Suppressor macrophage treated with lipopolysaccharide for 1 hour (primary cell): ENCODE results near the gene MGMT.

Experiments used
- DNase-seq, 3 donors: peaks; one replicate each; pipeline ENCODE4 v3.0.0-alpha.2; 2020 to 2022

Gene MGMT

DNA sequence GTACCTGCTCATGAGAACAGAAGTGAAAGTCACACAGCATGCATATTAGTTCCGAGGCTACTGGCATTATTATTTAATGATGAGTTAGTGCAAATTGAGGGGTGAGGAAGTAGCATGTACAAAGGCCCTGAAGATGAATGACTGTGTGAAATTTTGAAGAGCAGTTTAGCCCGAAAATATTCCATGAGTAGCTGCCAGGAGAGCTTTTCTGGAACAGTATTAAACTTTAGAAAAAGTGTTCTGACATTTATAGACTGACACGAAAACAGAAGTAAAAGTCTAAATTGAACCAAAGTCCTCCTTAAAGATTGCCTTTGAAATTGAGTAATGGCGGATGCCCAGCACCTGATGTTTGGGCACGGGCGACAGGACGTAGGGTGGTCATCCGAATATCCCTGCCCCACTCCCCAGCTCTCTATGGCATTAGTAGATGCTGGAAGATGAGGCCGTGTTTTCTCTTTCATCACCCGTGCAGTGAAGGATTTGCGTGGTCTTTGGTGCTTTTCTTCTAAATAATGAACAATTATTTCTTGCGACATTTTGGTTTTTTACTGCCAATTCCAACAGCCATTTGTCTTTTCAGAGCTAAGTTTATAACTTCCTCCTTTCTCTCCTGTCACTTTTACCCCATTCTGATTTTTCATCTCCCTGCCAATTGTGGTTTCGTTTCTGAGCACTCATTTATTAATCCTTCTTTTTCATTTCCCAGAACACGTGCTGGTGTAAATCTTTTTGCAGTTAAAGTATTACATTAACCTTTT lies 192.6 kb downstream of the MGMT start:
- DNase-seq = peak; percentile 10 to 26 (median 14)

DNA sequence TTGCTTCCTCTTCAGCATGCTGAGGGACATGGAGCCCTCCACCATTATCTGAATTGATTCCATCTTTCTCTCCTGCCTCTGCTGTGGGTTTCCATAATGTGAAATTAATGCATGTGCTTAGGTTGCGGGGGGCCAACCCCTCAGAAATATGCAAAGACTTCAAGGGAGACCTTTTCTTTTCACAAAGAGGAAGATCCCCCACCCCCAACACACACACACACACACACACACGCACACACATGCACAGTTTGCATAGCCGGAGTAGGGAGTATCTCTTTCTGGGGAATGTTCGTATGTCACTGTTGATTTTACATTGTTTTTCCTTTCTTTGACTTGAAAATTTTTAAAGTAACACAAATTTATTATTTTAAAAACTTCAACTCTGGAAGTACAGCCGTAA lies 193.5 kb downstream of the MGMT start:
- no peak for DNase-seq

DNA sequence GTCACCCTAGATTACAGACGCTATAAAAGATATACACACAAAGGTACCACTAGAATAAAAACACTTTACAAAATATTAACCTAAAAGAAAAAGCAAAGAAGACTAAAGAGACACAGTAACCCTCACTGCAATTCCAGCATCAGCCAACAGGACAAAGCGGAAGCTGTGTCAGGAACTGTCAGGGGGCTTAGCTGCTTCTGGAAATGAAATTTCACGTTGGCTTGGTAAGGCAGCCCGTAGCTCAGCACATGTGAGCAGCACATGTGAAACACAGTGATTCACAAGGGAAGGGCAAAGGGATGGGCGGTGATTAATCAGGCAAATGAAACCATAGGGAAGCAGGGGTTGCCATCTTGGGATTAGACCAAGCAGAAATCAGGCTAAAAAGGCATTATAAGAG lies 195.4 kb downstream of the MGMT start:
- DNase-seq = no peak

DNA sequence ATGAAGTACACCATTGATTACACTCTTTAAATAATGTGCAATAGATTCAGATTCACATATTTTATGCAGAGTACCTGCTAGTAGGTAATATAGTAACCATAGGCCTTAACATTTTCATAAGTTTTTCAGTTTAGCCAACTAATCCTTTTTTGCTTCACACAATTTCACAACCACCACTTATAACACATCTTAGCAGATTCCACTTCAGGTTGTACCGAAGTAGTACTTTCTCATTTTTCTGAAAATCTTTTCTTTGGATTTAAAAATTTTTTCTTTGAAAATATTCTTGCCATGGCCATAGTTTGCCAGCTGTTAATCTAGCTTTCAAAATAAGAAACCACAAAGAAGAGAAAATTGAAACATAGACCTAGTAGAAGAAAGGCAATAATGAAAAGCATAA lies 203.1 kb downstream of the MGMT start:
- no peak for DNase-seq

DNA sequence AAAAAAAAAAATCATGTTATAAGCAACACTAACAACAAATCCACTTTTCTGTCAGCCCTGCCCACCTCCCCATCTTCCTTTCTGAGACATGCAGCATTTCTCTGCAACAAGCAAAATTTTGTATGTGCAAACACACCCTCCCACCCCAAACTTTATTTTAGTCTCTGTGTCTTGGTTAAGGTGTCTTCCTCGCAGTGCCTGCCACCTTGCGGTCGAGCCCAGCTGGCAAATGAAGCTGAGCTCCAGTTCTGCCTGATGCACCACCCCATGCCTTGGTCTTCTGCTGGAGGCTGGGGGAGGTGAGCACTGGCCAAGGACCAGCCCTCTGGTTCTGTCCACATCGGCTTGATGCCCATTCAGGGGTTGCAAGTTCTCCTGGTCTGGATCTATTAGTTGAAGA lies 206.3 kb downstream of the MGMT start:
- no peak for DNase-seq

DNA sequence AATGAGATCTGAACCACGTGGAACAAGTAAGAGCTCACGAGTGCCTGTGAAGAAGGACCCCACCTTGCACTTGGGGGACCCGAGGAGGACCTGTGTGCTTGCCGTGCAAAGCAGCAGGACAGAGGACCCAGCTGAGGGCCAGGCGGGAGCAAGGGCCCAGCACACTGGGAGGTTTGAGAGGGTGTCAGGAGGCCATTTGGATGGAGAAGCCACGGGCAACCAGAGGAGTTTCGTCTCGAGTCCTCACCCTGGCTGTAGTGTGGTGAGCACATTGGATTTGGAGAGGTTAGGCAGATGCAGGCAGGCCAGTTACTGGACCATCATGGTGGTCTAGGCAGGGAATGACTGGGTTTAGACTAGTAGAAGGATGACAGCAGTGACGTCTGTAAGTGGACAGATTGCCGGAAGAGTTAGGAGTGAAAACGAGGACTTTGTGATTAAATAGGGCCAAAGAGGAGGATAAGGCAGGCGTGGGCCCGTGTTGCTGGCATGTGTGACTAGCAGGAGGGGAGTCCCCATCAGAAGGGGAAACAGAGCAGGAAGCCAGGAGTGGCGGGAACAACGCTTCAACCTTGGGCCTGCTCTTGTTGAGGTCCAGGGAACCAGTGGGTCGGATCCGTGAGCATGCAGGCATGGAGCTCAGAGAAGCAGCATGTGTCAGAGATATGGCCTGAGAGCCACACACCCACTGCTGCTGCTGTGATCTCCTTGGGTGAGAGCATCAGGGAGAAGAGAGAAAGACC lies 208.2 kb downstream of the MGMT start:
- DNase-seq = no peak

DNA sequence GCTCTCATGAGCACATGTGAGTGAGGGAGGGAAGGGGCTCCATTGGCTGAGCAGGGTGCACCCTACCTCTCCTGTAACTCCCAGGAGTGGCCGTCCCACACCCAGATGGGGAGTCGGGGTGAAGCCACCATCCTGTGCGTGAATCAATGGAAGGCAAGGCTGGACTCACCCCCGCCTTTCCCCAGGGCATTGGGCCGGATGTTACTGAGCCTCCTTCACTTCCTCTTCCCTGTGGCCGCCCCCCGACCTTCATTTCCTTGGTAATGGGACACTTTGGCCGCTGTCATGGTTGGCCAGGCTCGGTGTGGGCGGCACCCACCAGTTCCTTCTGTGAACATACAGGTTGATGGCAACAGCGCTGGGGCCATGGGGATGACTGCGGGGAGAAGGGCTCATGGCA lies 209.0 kb downstream of the MGMT start:
- no peak for DNase-seq

DNA sequence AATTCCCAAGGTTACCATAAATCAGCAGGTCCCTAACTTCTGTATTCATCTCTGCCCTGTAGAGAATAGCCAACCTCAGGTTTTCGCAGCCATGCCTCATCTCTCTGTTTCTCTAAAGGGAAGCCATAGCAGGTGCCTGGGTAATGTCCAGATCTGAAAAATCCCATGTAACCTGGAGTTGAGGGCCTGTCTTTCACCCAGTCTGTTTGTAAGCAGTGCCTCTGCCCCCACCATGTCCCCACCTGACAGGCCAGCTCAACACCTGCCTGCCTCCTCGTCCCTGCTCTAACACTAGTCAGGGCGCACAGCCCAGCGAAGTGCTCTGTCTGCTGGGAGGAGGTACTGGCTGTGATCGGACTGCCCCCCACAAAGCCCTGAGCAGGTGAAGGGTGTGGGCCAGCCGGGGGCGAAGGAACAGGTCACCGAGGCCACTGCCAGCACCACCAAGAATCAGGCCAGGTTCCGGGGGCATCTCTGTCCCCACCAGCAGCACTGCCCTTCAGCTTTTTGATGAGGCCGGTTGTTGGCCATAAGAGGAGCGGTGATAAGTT lies 210.4 kb downstream of the MGMT start:
- no peak for DNase-seq

DNA sequence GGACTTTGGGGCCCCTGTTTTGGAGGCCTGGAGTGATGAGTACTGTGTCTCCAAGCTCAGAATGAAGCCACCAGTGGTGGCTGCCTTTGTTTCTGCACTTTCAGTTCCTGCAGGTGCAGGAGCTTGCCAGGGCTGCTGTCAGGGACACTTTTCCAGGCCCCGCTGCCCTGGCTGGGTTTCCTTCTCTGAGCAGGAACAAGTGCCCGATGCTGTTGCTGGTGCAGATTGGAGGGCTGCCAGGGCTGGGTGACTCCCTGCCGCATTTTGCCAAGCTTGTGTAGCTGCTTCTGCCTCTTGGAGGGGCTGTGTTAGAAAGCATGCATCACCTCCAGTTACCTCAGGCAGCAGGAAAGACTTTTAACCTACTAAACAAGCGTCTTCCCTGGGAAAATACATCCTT lies 211.1 kb downstream of the MGMT start:
- DNase-seq = no peak

DNA sequence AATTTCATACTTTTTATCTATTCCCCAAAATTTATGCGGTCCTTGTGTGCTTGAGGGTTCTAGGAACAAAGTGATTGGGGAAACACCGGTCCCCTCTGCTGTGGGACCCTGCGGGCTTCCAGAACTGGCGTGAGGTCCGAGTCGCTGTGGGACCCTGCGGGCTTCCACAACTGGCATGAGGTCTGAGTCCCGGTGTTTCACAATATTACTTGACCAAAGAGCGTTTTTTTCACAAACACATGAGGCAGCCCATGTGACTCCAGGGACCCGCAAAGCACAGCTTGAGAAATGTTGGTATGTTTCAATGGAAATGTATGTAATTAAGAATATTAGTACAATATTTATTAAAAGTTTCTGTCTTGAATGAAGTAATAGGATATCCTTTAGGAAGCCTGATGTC lies 212.2 kb downstream of the MGMT start:
- DNase-seq = no peak

DNA sequence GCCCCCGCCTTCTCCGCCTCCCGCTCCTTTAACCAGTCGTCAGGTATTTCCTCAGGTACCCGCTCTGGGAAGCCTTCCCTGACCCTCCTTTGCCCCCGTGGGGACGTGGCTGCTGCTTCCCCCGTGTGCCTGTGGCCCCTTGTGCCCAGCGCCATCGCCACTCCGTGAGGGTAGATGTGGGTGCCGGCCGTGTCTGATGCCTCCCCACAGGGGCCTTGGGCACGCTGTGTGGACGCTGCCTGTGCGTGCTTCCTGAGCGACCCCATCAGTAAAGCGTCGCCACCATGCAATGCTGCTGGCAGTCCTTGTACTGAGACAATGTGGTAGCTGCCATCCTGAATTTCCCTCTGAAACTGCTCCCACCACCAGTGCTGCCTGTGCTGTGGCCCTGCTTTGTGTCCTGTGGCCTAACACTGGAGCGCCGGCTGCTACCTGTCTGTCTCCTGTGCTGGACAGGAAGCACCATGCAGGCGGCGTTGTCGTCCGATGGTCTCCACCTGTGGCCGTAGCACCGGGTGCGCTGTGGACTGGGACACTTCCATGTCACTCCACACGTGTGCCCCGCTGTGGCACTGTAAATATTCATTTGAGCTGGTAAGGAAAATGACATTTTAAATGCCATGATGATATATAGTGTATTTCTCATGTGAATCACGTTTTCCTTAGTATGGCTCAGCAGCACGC lies 213.8 kb downstream of the MGMT start:
- DNase-seq = no peak

DNA sequence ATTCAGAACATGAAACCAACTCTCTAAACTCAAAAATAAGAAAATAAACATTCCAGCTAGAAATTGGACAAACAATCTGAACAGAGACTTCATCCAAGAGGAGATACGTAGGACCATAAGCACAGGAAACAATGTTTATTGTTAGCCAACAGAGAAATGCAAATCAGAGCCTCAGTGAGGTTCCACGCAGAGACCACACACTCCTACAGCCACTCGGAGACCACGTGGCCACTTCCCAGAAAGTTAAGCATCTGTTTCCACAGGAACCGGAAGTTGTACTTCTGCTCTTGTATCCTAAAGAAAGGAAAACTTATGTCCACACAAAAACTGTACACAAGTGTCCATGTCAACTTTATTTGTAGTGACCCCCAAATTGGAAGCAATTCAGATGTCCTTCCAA lies 214.8 kb downstream of the MGMT start:
- DNase-seq = no peak

DNA sequence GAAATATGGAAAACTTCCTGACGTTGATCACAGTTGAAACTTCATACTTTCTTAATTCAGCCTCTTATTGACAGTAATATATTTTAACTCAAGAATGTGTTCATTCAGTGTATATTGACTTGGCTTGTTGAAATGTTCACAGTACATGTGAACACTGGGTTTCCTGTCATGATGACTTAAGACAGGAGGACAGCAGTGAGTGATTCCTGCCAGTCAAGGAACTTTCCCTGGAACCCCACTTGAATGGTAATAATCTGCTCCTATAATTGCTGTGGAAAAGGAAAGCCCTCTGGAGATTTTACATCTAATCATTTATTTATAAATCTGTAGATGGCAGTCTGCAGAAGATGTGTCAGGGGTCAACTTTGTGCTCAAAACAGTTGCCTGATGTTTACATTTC lies 216.5 kb downstream of the MGMT start:
- DNase-seq = no peak

DNA sequence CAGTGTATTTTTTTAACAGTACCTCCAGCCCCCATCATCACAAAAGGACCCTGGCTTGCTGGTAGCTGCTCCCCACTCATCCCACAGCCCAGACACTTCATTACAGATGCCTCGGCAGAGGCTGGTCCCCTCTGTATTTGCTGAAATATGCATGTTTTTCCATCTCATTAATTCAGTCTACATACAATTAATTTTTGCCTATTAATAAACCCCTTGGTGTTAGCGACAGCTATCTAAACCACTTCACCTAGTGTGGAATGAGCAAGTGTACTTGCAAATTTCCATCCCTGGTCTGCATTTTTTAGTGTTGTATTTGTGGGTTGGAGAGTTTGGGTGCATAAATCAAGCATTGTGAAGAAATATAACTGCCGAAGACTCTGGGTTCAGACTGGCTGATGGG lies 216.9 kb downstream of the MGMT start:
- DNase-seq = no peak

DNA sequence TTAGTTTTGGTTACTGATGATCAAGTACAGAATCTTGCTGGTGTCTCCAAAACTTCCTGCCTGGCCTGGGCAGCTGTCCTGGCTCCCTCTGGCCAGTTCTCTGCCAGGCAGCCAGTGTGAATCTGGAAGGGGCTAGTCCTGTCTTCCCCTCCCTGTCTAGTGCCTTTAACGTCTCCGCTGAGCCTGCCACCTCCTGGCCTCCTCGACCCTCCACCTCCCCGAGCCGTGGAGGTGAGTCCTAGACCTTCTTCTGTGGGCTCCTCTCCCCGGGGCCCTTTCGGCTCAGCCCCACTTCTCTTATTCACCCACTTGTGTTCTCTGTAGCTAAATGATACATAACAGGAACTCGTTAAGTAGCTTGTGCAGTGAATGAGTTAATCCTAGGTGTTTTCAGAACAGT lies 218.2 kb downstream of the MGMT start:
- DNase-seq = no peak

DNA sequence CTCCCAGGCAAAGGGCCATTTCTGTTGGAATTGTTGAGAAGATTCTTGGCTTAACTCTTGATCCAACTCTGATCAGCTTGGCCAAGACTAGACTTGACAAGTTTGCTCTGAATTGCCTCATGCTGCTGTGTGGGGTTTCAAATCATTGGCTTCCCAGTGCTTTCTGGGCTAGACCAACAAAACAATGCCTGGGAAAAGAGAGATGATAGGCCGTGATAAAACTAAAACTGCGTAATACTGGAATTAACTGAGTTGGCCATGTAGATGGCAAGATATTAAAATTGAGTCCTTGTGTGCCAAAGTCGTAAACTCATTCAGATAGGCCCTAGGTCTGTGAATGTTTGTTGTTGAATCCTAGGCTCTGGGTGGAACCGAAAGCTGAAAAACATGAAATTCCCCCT lies 222.6 kb downstream of the MGMT start:
- no peak for DNase-seq

DNA sequence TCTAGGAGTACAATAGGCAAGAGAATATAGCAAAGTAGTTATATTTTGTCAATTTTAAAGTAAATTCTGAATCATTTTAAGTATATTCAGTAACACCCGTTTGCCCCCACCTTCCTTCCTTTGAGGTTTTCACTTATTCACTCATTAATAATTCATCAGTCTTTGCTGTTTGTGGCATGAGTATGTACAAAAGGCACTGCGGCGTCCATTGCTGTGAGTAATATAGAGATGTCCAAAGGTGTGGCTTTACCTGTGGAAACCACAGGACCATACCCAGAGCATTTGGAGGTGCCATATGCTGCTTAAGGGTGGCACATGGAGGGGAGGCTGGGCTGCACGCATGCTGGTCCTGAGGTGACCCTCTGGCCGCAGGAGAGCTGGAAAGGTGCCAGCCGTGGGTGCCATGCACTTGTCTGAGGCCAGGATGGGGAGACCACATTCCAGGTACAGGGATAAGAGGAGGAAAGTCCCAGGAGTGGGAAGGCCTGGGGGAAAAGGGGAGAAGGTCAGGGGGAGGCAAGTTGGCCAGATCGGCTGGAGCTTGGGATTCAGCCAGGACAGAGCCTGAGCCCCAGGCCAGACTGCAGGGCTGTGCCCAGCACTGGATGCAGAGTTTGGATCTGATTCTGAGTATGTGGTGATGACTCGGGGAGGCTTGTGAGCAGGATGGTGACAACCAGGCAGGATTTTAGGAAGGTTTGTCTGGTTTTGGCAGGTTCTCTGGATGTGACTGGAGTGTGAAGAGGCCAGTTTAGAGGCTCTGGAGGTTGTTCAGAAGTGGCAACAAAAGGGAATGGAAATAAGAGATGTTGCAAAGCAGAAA lies 223.4 kb downstream of the MGMT start:
- DNase-seq = no peak

DNA sequence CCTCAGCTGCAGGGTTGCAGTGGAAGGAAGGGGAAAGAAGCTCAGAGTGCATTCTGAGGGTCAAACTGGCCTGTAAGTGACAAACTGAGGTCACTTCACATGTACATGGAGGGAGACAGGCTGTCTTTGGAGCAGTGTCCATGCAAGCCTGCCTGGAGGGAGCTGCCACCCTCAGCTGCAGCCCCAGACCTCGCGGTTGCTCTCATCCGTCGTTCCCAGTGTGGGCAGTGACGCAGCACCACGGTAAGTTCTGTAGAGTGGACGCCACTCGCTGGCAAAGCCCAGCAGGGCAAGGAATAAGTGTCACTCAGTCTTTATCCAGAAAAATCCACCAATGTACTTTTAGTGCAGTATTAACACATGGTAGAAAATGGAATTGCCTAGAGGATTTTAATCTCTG lies 225.7 kb downstream of the MGMT start:
- no peak for DNase-seq

DNA sequence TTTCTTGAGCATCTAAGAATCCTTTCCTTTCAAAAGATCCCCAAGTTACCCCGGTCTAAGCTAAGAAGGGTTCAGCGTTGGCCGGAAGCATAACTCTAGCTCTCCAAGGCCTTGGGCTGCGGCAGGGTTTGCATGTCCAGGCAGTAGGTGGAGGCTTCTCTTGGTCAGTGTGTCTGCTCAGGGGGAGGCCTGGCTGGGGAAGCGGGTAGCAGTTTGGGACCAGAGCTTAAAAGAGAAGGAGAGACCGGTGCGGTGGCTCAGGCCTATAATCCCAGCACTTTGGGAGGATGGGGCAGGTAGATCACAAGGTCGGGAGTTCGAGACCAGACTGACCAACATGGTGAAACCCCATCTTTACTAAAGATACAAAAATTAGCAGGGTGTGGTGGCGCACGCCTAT lies 226.3 kb downstream of the MGMT start:
- DNase-seq = no peak

DNA sequence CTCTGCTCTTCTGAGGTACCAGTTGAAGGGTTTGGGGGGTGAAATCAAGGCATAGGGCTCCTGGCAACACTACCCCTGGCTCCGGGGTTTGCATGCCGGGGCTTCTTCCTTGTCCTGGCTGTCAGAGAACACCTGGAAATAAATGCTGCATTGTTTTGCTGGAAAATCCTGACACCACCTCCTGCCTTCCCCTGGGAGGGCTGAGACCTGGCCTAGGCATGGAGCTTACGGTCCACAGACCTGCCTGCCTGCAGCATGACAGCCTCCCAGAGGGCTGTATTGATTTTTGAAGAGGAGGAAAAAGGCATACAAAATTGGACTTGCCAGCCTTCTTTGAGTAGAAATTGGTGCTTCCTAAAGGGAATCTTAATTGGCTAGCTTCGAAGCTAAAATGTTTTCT lies 227.1 kb downstream of the MGMT start:
- DNase-seq = no peak

DNA sequence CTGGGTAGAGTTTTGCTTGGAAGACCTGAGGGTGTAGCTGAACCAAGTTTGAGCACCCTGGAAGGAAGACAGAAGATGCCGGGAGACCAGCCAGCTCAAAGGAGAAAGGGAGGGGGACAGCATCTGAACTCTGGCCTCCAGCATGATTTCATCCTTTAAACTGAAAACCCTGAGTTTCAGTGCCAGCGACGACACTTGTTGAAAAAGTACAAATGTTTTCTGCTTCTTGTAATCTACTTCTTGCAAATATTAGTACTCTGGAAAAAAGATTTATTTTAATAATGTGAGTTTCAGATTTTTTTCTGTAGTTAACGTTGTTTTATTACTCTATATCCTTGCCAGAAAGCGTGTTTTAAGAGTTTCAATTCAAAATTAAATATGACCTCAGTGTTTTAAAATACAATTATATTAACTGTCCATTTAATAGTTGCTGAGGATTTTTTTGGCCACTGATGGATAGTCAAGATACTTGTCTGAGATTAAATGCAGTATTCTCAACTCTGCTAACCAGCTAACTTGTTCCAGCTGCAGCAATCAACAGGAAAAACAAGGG lies 227.7 kb downstream of the MGMT start:
- no peak for DNase-seq

DNA sequence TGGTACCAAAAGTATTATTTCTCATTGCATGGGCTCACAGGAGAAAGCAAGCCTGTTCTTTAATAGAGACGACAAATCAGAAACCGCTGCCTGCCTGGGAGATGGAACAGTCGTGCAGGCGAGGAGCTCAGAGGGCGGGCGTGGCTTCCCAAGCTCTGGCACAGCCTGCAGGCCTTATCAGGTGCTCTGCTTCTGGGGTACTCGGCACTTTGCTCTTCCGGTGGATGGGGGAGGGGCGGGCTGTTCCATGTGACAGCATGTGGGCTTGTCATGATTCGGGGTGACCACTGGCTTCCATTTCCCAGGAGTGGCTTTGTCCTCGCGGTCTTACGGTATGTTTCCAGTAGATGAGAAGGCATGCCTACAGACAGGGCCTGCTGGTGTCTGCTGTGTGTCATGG lies 228.6 kb downstream of the MGMT start:
- DNase-seq = no peak

DNA sequence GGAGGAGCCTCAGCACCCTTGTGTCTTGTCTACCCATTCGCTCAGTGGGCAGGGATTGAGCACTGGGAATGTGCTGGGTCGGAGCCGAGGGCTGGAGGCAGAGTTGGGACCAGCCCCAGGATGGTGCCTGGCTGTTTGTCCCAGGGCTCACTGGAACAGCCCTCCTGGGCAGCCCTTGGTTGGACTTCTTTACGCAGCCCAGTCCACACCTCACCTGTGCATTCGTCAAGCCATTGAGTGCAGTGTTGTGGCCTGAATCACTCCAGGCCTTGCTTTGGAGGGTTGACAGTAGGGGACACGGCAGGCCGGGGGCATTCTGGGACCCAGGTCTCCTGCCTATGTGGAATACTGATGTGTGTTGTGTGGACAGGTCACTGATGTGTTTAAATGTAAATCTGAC lies 229.6 kb downstream of the MGMT start:
- no peak for DNase-seq
